Activated T-cell treated with anti-CD3 and anti-CD28 coated beads, Interleukin-2, amount 50 U/mL, for 4 hours (primary cell): ENCODE data around the gene LRRC8D. TPM values are rescaled to one million over a fixed set of nuclear protein-coding genes. Genes with fewer than 3 reads are reported as not detected.
"Not testable (repeated sequence)": the region's sequence is repeated elsewhere in the genome, so short reads cannot be mapped to it uniquely, and the experiment has no call there.

Experiments used
- ATAC-seq, 2 donors: fragments of 200-7000 bp; cut with Tn5 transposase; one replicate each; pipeline ENCODE4 v1.10.0; 2021
- DNase-seq: peaks from one replicate; pipeline ENCODE4 v3.0.0-alpha.2; 2020
- H3K27me3 Mint-ChIP-seq: one replicate; pipeline ENCODE4 v1.8.0; 2021; ENCODE audit warnings: low read depth, mixed read lengths
- H3K36me3 Mint-ChIP-seq: one replicate; pipeline ENCODE4 v1.8.0; 2022; ENCODE audit warnings: mixed read lengths; ENCODE audit not compliant: insufficient read depth
- H3K4me1 Mint-ChIP-seq: one replicate; pipeline ENCODE4 v1.8.0; 2021; ENCODE audit warnings: low read depth, mixed read lengths
- H3K4me3 Mint-ChIP-seq: one replicate; pipeline ENCODE4 v1.8.0; 2021; ENCODE audit warnings: mild to moderate bottlenecking, moderate library complexity, mixed read lengths
- H3K9me3 Mint-ChIP-seq: one replicate; pipeline ENCODE4 v1.8.0; 2021; ENCODE audit warnings: mixed read lengths
- total RNA-seq, 3 donors: library from RNA; stranded (reverse); gene quantifications; one replicate each; pipeline ENCODE4 v1.2.1, GENCODE V29; 2021

Gene LRRC8D
- total RNA-seq, 3 donors from 2014 or later = 42.1 to 56.7 (median 48.0) TPM

DNA sequence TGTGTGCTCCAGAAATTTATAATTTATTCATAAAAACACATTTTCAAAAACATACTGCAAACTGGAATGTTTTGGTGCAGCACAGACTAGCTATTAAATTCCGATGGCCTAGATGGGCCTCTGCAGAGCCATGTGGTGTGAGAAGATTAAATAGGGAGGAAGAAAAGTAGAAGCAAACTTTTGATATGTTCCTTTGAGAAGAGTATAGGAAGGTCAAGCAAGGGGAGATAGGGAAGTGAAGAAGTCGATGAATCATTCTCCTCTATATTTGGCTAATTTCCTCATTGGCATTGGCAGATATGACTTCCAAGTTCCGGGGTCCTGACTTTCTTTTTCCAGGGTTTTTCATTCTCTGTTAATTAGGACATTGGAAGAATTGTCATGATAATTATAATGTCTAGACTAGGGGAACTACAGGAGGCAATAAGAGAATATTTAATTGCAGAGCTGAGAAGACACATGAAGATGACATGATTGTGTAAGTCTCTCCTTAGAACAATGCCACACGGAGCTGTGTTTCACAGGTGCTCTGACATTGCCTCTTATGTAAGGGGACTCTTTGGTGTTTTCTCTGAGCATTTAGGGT is 154.8 kb downstream of the LRRC8D start:
- DNase-seq (no peak), ATAC-seq (no peak)
- Mint-ChIP-seq H3K9me3 (no peaks in the 10 kb centered on the region), H3K4me3 (no peak overlapping the region), H3K4me1 (no peaks in the 10 kb centered on the region), H3K27me3 (no peaks in the 10 kb centered on the region), H3K36me3 (no peaks in the 10 kb centered on the region)

DNA sequence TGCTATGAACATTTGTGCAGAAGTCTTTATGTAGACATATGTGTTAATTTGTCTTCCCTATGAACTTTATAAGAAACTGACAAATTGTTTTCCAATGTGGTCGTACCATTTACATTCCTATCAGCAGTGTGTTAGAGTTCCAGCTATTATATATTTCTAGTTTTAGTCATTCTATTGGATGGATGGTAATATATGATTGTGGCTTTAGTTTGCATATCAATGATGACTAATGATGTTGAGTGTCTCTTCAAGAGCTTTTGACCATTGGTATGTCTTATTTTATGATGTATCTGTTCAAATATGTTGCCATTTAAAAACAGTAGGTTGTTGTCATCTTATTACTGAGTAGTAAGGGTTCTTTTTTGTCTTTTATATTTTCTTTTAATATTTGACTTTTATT is 157.9 kb downstream of the LRRC8D start:
- Mint-ChIP-seq H3K4me3 (no peak overlapping the region), H3K27me3 (no peaks in the 10 kb centered on the region), H3K9me3 (no peaks in the 10 kb centered on the region), H3K4me1 (no peaks in the 10 kb centered on the region), H3K36me3 (no peaks in the 10 kb centered on the region)
- DNase-seq (no peak), ATAC-seq (no peak)

DNA sequence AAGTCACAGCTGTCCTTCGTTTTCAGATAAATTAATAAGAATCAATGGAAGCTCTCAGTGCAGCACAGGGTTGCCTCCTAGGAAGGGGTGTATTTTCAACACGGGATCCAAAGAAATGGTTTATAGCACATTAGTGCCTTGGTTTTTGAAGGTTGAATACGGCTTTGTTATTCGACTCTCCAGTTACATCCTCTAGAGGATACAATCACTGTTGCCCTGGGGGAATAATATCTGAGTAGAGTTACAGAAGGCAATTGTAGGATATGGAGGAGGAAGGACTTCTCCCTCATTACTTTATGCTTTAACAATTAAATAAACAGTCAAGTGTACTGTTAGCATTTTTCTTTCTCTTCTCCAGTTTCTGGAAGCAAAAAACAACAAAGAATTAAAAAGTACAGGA is 159.8 kb downstream of the LRRC8D start:
- Mint-ChIP-seq H3K36me3 (no peaks in the 10 kb centered on the region), H3K9me3 (no peaks in the 10 kb centered on the region), H3K4me3 (no peak overlapping the region), H3K27me3 (no peaks in the 10 kb centered on the region), H3K4me1 (no peaks in the 10 kb centered on the region)
- DNase-seq (no peak), ATAC-seq (no peak)

GRCh38 chr1:89982846-89983245 is 162.0 kb downstream of the LRRC8D start:
- not testable (repeated sequence) for ATAC-seq, H3K4me1 Mint-ChIP-seq, H3K9me3 Mint-ChIP-seq, DNase-seq, H3K36me3 Mint-ChIP-seq, H3K4me3 Mint-ChIP-seq, H3K27me3 Mint-ChIP-seq

DNA sequence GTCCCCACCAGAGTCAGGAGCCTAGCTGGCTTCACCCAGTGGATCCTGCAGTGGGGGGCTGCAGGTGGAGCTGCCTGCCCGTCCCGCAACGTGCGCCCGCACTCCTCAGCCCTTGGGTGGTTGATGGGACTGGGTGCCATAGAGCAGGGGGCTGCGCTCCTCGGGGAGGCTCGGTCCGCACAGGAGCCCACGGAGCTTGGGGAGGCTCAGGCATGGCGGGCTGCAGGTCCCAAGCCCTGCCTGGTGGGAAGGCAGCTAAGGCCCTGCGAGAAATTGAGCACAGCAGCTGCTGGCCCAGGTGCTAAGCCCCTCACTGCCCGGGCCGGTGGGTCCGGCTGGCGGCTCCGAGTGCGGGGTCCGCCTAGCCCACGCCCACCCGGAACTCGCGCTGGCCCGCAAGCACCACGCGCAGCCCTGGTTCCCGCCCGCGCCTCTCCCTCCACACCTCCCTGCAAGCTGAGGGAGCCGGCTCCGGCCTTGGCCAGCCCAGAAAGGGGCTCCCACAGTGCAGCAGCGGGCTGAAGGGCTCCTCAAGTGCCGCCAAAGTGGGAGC is 163.8 kb downstream of the LRRC8D start:
- H3K36me3 Mint-ChIP-seq, H3K9me3 Mint-ChIP-seq, H3K4me1 Mint-ChIP-seq, DNase-seq, ATAC-seq, H3K27me3 Mint-ChIP-seq, H3K4me3 Mint-ChIP-seq: not testable (repeated sequence)

DNA sequence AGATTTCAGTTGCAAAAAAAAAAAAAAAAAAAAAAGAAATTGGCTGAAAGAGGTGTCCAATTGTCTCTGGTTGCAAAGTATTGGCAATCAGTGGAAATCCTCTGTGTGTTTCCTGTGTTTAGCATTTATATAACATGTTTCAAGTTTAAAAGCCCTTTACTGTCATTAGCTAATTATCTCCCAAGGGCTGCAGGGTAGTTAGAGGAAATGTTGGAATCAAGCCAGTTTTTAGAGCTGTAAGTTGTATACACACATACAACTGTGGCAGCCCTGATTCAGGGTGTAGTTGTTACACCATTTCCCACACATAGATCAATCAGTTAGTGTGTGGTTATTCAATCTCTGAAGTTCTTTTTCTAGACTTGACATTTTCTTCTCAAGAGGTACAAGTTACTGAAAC is 165.2 kb downstream of the LRRC8D start:
- H3K4me3 Mint-ChIP-seq = no peak overlapping the region
- DNase-seq (no peak), ATAC-seq (no peak)
- no peaks in the 10 kb centered on the region for H3K4me1 Mint-ChIP-seq
- no peaks in the 10 kb centered on the region for H3K27me3 Mint-ChIP-seq
- no peaks in the 10 kb centered on the region for H3K9me3 Mint-ChIP-seq
- H3K36me3 Mint-ChIP-seq = no peaks in the 10 kb centered on the region

Other genes starting within 250 kb of the LRRC8D start
- 10 to 100 TPM; 59.0 to 78.1 (median 74.3) TPM for gene LRRC8C, start 187.9 kb upstream of the LRRC8D start, total RNA-seq
- 10 to 100 TPM; 30.0 to 32.0 (median 31.2) TPM for gene ZNF326, start 174.1 kb downstream of the LRRC8D start, total RNA-seq